K562 (cell line): ENCODE results near the gene TMEM63A. TPM values are rescaled to one million over a fixed set of nuclear protein-coding genes. Genes with fewer than 3 reads are reported as not detected.

Source experiments
- ARID2 ChIP-seq: fragments of 450-650 bp; IDR thresholded peaks from 2 replicates; pipeline ENCODE4 v1.6.1; 2017; ENCODE audit warnings: antibody characterized with exemption, mild to moderate bottlenecking
- CC2D1A ChIP-seq: fragments of 450-650 bp; IDR thresholded peaks from 2 replicates; pipeline ENCODE4 v1.6.1; 2017; ENCODE audit warnings: mild to moderate bottlenecking
- ETV6 ChIP-seq, 3 experiments: fragments of 150-350 bp in 1 of 3; sonication (generic) in 1 of 3; formaldehyde crosslinking in 1 of 3; IDR thresholded peaks; 2 replicates each; pipeline versions ENCODE4 v1.6.1 to v1.8.0; 2014 to 2022; ENCODE audit warnings: borderline replicate concordance in 2 of 3, low read depth in 2 of 3, antibody characterized with exemption in 1 of 3, low read length in 1 of 3, mild to moderate bottlenecking in 1 of 3, missing genetic modification reagents in 1 of 3
- FOXK1 ChIP-seq: sonication (generic); formaldehyde crosslinking; IDR thresholded peaks from 2 replicates; pipeline ENCODE4 v1.8.0; 2022; ENCODE audit warnings: missing genetic modification reagents, mild to moderate bottlenecking, borderline replicate concordance
- MCM2 ChIP-seq: fragments of 450-650 bp; IDR thresholded peaks from 2 replicates; pipeline ENCODE4 v1.6.1; 2017; ENCODE audit warnings: low read depth, mild to moderate bottlenecking
- MNT ChIP-seq, 2 experiments: fragments of 450-650 bp; conservative IDR thresholded peaks; 2 replicates each; pipeline ENCODE4 v1.6.1; 2017; ENCODE audit warnings: mild to moderate bottlenecking in 2 of 2, moderate library complexity in 2 of 2
- NR2C1 ChIP-seq, 2 experiments: fragments of 450-650 bp; IDR thresholded peaks; 2 replicates each; pipeline ENCODE4 v1.6.1; 2017; ENCODE audit warnings: mild to moderate bottlenecking in 2 of 2, antibody characterized with exemption in 1 of 2, inconsistent platforms in 1 of 2, missing compliant biosample characterization in 1 of 2, missing genetic modification characterization in 1 of 2
- SP1 ChIP-seq: sonication (generic); formaldehyde crosslinking; IDR thresholded peaks from 2 replicates; pipeline ENCODE4 v1.8.1; 2022; ENCODE audit warnings: mild to moderate bottlenecking, missing genetic modification reagents
- ZBTB34 ChIP-seq: fragments of 250-450 bp; sonication (Bioruptor Pico); IDR thresholded peaks from 2 replicates; pipeline ENCODE4 v1.8.0; 2021; ENCODE audit warnings: mild to moderate bottlenecking, moderate library complexity
- ZNF696 ChIP-seq: fragments of 250-450 bp; sonication (Bioruptor Pico); conservative IDR thresholded peaks from 2 replicates; pipeline ENCODE4 v1.4.0; 2020; ENCODE audit warnings: mild to moderate bottlenecking, moderate library complexity
- ZNF740 ChIP-seq, 3 experiments: fragments of 200-800 bp in 1 of 3; sonication (Bioruptor generic) in 1 of 3; sonication (generic) in 1 of 3; formaldehyde crosslinking in 1 of 3; IDR thresholded peaks; 2 replicates each; pipeline versions ENCODE4 v1.6.1 to v1.8.0; 2016 to 2022; ENCODE audit warnings: mild to moderate bottlenecking in 2 of 3, missing compliant biosample characterization in 2 of 3, missing genetic modification characterization in 2 of 3, missing genetic modification reagents in 1 of 3
- polyA plus RNA-seq, 8 experiments: library from polyadenylated mRNA; depleted of rRNA in 4 of 8; stranded (reverse) in 5 of 8; unstranded in 3 of 8; fragments of >200 nt; fragmentation: Nextera tagmentation in 2 of 8; fragmentation: Illumina TruSeq in 1 of 8; extraction: Ambion mirVana in 2 of 8; extraction: Trizol in 1 of 8; gene quantifications; 2 replicates each; pipeline versions ENCODE4 v1.2.1 to v1.2.3, GENCODE V29; 2011 to 2014; ENCODE audit warnings: inconsistent platforms in 1 of 8, missing spikeins in 1 of 8
- total RNA-seq, 7 experiments: library from RNA; depleted of rRNA in 6 of 7; stranded (reverse); fragments of >200 nt in 6 of 7; fragmentation: Illumina TruSeq in 2 of 7; extraction: Trizol in 2 of 7; gene quantifications; 2 replicates each; pipeline versions ENCODE4 v1.2.1 to v1.2.3, GENCODE V29; 2011 to 2021; ENCODE audit warnings: low replicate concordance in 1 of 7

The TMEM63A gene
- total and polyA plus RNA-seq, 9 of the 15 experiments (the other 6 are each of a cell fraction or from before 2014, with no cell fraction given): 2.0 to 54.6 (median 17.5) TPM

- TF ChIP-seq ZNF740 (CRISPR knock-in tag; IDR thresholded peaks at IDR 0.05): peak; percentile 97
- TF ChIP-seq ZNF740 (tag; IDR thresholded peaks at IDR 0.05): peak in 1 of 2 experiments; percentile 76; a peak in 1 of 4 replicates
- TF ChIP-seq MNT (conservative IDR thresholded peaks at IDR 0.05): no peak
- 0 out of 2 replicates have a peak, but pooled peaks have one; percentile 51 for TF ChIP-seq ARID2
- no peak for TF ChIP-seq ZBTB34 (CRISPR knock-in tag)
- TF ChIP-seq ZNF696: no peak
- TF ChIP-seq SP1 (CRISPR knock-in tag): peak; percentile 91
- TF ChIP-seq ETV6 (IDR thresholded peaks at IDR 0.05; ENCODE audit: borderline replicate concordance in 1 of 2, low read depth in 2 of 2, low read length in 1 of 2): no peak
- no peak for TF ChIP-seq ETV6 (CRISPR knock-in tag; IDR thresholded peaks at IDR 0.05; ENCODE audit: borderline replicate concordance)
- no peak for TF ChIP-seq FOXK1
- TF ChIP-seq MCM2: no peak
- TF ChIP-seq NR2C1 (IDR thresholded peaks at IDR 0.05): no peak
- no peak for TF ChIP-seq NR2C1 (tag; IDR thresholded peaks at IDR 0.05)
- TF ChIP-seq CC2D1A: peak; percentile 74
Observed at GRCh38 chr1:225845571-225846259, 36.5 kb downstream of the TMEM63A start (continued).
